GM12878 (cell line): ENCODE measurements around the gene LPCAT3. TPM values are rescaled to one million over a fixed set of nuclear protein-coding genes. Genes with fewer than 3 reads are reported as not detected.
A peak's percentile ranks its signal among the peaks of the same experiment; 100 is the strongest.

Experiments used
- ATF2 ChIP-seq: IDR thresholded peaks from 2 replicates; pipeline ENCODE4 v1.6.1; 2012; ENCODE audit warnings: low read length, inconsistent platforms
- BCLAF1 ChIP-seq: fragments of 450-650 bp; IDR thresholded peaks from 2 replicates; pipeline ENCODE4 v1.6.1; 2017; ENCODE audit warnings: antibody characterized with exemption, mild to moderate bottlenecking, moderate library complexity
- CEBPZ ChIP-seq: fragments of 150-350 bp; IDR thresholded peaks from 2 replicates; pipeline ENCODE4 v1.6.1; 2016; ENCODE audit warnings: low read depth, low read length
- CHD1 ChIP-seq: IDR thresholded peaks from 2 replicates; pipeline ENCODE4 v1.6.1; 2012; ENCODE audit warnings: low read depth, low read length, improper control_type of control experiment
- CREB1 ChIP-seq: IDR thresholded peaks from 2 replicates; pipeline ENCODE4 v1.6.1; 2012; ENCODE audit warnings: low read depth, mild to moderate bottlenecking, inconsistent platforms
- CTCF ChIP-seq, 3 experiments: IDR thresholded peaks in 2 of 3; conservative IDR thresholded peaks in 1 of 3; 2 replicates each; pipeline ENCODE4 v1.5.1; 2011; ENCODE audit warnings: low read depth in 3 of 3, low read length in 3 of 3, mild to moderate bottlenecking in 3 of 3, control low read depth in 2 of 3, moderate library complexity in 2 of 3, inconsistent platforms in 1 of 3, mixed read lengths in 1 of 3; ENCODE audit not compliant: control insufficient read depth in 2 of 3, insufficient read depth in 1 of 3; ENCODE audit errors: extremely low read depth in 1 of 3
- HDAC6 ChIP-seq: fragments of 200-600 bp; sonication (generic); IDR thresholded peaks from one replicate; pipeline ENCODE4 v1.8.0; 2017; ENCODE audit warnings: antibody characterized with exemption; ENCODE audit not compliant: unreplicated experiment
- IKZF1 ChIP-seq: fragments of 450-650 bp; conservative IDR thresholded peaks from 2 replicates; pipeline ENCODE4 v1.6.1; 2017; ENCODE audit warnings: antibody characterized with exemption, mild to moderate bottlenecking
- IKZF2 ChIP-seq, 2 experiments: fragments of 450-650 bp; IDR thresholded peaks; 2 replicates each; pipeline ENCODE4 v1.6.1; 2017; ENCODE audit warnings: mild to moderate bottlenecking in 2 of 2, moderate library complexity in 2 of 2
- KDM1A ChIP-seq: fragments of 200-600 bp; sonication (generic); IDR thresholded peaks from 2 replicates; pipeline ENCODE4 v1.6.1; 2016; ENCODE audit warnings: borderline replicate concordance
- PRDM15 ChIP-seq: fragments of 450-650 bp; formaldehyde crosslinking; IDR thresholded peaks from 2 replicates; pipeline ENCODE4 v1.4.0; 2020; ENCODE audit warnings: mild to moderate bottlenecking, moderate library complexity
- RAD21 ChIP-seq: IDR thresholded peaks from 2 replicates; pipeline ENCODE4 v1.6.1; 2011; ENCODE audit warnings: mild to moderate bottlenecking, low read depth, low read length, moderate library complexity; ENCODE audit not compliant: insufficient read depth
- SIX5 ChIP-seq: IDR thresholded peaks from 2 replicates; pipeline ENCODE4 v1.6.1; 2011; ENCODE audit warnings: mild to moderate bottlenecking, low read depth, low read length, moderate library complexity; ENCODE audit not compliant: severe bottlenecking
- SMAD1 ChIP-seq: fragments of 450-650 bp; IDR thresholded peaks from 2 replicates; pipeline ENCODE4 v1.6.1; 2018; ENCODE audit warnings: mild to moderate bottlenecking, low read depth; ENCODE audit not compliant: partially characterized antibody
- SUZ12 ChIP-seq: fragments of 200-600 bp; sonication (generic); IDR thresholded peaks from one replicate; pipeline ENCODE4 v1.6.1; 2018; ENCODE audit warnings: antibody characterized with exemption, mild to moderate bottlenecking; ENCODE audit not compliant: unreplicated experiment
- ZBED1 ChIP-seq: IDR thresholded peaks from 2 replicates; pipeline ENCODE4 v1.6.1; 2016; ENCODE audit warnings: borderline replicate concordance
- polyA plus RNA-seq, 11 experiments: library from polyadenylated mRNA; depleted of rRNA in 4 of 11; unstranded in 6 of 11; stranded (reverse) in 5 of 11; fragments of >200 nt; fragmentation: Nextera tagmentation in 4 of 11; fragmentation: Illumina TruSeq in 1 of 11; extraction: Ambion mirVana in 4 of 11; extraction: Trizol in 1 of 11; gene quantifications; 1 replicate in 1 of 11; 2 replicates in 10 of 11; pipeline versions ENCODE4 v1.2.1 to v1.2.3, GENCODE V29; 2011 to 2016; ENCODE audit warnings: inconsistent platforms in 2 of 11, missing spikeins in 2 of 11, low read depth in 1 of 11
- total RNA-seq, 4 experiments: library from RNA; depleted of rRNA in 3 of 4; stranded (reverse); fragments of >200 nt in 3 of 4; fragmentation: Illumina TruSeq in 1 of 4; extraction: Trizol in 1 of 4; gene quantifications; 2 replicates each; pipeline versions ENCODE4 v1.2.1 to v1.2.3, GENCODE V29; 2013 to 2021

The LPCAT3 gene
- total and polyA plus RNA-seq, 10 of the 15 experiments (the other 5 are each of a cell fraction or from before 2014, with no cell fraction given): 2.6 to 48.3 (median 23.0) TPM

- TF ChIP-seq ATF2: no peak
- TF ChIP-seq IKZF2 (IDR thresholded peaks at IDR 0.05): no peak; a peak in 2 of 4 replicates
- TF ChIP-seq CHD1: no peak
- no peak for TF ChIP-seq CEBPZ
- no peak for TF ChIP-seq CREB1
- TF ChIP-seq ZBED1: no peak
- TF ChIP-seq SIX5: no peak
- TF ChIP-seq SUZ12: no peak
- TF ChIP-seq RAD21: no peak
- peak; percentile 54 for TF ChIP-seq IKZF1
- peak; percentile 20 to 54 (median 21); a peak in 3 of 6 replicates for TF ChIP-seq CTCF (IDR thresholded peaks at IDR 0.05 in 2 of 3, conservative IDR thresholded peaks at IDR 0.05 in 1 of 3; ENCODE audit: control insufficient read depth in 2 of 3, extremely low read depth in 1 of 3, insufficient read depth in 1 of 3, low read depth in 3 of 3, low read length in 3 of 3)
- no peak for TF ChIP-seq BCLAF1
- TF ChIP-seq PRDM15 (CRISPR knock-in tag): no peak
- no peak for TF ChIP-seq KDM1A
- no peak for TF ChIP-seq HDAC6
- no peak for TF ChIP-seq SMAD1
These were observed 69.2 kb downstream of the LPCAT3 start (continued) for GRCh38 chr12:6948873-6949594.
